GM15510 (cell line): ENCODE data around the gene PGM1.

Source experiments
- POLR2A ChIP-seq: IDR thresholded peaks from 3 replicates; pipeline ENCODE4 v1.6.1; 2011; ENCODE audit warnings: borderline replicate concordance; ENCODE audit not compliant: insufficient read length; ENCODE audit errors: extremely low read depth

PGM1 gene

GRCh38 chr1:63593303-63593885, at the start of gene PGM1:
Gene PGM1, plus strand, starts transcription at chr1:63593411. Its CDS starts 78 bp downstream, at chr1:63593489.
- TF ChIP-seq POLR2A, result peak; percentile 66

GRCh38 chr1:63545780-63546179, 47.4 kb upstream of the PGM1 start:
- TF ChIP-seq POLR2A, result no peak

DNA sequence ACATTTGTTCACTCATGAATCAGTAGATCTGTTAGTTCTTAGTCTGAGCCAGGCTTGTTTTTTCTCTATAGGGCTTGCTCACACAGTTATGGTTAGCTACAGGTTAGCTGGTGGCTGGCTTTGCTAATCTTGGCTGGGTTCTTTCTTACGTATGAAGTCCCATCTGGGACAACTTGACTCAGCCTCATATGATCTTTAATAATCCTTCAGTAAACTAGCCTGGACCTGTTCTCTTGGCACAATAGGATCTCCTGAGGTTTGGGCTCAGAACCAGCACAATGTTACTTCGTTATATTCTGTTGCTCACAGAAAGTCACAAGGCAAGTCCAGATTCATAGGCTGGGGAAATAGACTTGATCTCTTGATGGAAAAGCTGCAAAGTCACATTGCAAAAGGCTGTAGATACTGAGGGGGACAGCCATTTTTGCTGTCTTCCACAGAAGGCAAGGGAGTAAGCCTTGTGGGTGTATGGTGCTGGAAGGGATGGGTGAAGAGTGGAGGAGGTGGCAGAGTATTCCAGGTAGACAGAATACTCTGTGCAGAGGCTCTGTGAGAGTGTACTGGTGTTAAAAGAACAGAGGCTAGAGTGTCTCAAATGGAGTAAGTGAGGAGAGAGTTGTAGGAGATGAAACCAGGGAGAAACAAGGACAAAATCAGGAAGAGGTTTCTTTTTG, 45.5 kb upstream of the PGM1 start:
- no peak for TF ChIP-seq POLR2A

GRCh38 chr1:63548303-63548702, 44.9 kb upstream of the PGM1 start:
- TF ChIP-seq POLR2A, result no peak

DNA sequence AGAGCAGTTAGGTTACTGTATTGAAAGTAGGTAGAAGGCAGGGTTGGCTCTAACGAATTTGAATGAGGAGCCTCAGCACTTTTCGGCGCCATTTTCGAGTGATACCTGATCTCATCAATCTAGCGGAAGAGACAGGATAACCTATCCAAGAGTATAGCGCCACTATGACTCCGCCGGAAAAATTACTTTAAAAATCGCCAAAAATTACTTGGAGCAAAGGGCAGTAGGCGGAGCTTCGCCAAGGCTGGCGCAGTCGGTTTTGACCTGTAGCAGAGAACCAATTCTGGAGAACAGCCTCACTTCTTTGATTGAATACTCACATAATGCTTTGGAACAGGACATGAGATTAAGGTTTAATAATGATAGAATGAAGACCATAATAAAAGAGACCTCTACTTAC, 44.3 kb upstream of the PGM1 start:
- TF ChIP-seq POLR2A, result no peak

DNA sequence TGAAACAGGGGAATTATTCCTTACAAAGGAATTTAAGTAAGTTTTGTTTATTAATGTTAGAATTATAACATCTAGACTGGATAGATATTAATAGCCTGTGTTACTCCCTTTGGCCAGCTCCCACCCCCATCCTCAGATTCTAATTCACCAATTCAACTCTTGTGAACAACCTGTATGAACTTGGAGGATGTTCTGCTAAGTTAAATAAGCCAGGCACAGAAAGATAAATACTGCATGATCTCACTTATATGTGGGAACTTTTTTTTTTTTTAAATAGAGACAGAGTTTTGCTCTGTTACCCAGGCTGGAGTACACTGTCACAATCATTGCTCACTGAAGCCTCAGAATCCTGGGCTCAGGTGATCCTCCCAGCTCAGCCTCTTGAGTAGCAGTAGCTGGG, 37.7 kb upstream of the PGM1 start:
- no peak for TF ChIP-seq POLR2A

GRCh38 chr1:63557365-63557987, 35.7 kb upstream of the PGM1 start:
- no peak for TF ChIP-seq POLR2A

- TF ChIP-seq POLR2A, result no peak
Measured at GRCh38 chr1:63559357-63559756, 33.9 kb upstream of the PGM1 start.

GRCh38 chr1:63563745-63564144, 29.5 kb upstream of the PGM1 start:
- no peak for TF ChIP-seq POLR2A

DNA sequence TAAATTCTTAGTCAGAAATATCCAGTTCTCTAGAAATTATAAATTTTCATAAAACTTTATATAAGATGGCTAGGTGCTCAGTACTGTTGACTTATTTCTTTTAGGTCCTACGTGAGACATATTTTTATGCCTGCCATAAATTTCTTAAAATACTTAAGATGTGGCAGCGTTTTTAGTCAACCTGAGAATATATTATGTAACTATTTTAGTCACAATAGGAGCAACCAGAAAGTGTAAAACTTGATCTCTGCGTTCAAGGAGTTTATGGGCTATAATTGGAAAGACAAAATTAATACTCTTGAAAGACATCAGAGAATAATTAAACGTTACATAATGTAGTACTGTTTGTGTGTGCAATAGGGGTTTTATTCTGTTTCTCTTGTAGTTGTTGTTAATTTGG, 24.1 kb upstream of the PGM1 start:
- no peak for TF ChIP-seq POLR2A

- no peak for TF ChIP-seq POLR2A
Measured at GRCh38 chr1:63569640-63570316, 23.4 kb upstream of the PGM1 start.

DNA sequence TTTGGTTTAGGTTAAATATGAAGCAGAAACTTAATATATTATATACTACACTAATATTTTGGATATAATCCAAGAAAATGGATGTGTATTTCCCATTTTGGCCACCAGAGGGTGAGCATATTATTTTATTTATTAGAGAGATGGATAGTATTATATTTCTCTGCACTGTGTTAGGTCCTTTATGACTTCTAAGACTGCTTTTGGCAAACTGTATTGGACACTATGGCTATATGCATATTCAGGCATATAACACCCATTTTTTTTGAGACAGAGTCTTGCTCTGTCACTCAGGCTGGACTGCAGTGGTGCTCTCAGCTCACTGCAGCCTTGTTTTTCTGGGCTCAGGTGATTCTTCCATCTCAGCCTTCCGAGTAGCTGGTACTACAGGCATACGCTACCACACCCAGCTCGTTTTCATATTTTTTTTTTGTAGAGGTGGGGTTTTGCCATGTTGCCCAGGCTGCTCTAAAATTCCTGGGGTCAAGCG, 17.8 kb upstream of the PGM1 start:
- no peak for TF ChIP-seq POLR2A

GRCh38 chr1:63590166-63590560, 3.0 kb upstream of the PGM1 start:
- no peak for TF ChIP-seq POLR2A

DNA sequence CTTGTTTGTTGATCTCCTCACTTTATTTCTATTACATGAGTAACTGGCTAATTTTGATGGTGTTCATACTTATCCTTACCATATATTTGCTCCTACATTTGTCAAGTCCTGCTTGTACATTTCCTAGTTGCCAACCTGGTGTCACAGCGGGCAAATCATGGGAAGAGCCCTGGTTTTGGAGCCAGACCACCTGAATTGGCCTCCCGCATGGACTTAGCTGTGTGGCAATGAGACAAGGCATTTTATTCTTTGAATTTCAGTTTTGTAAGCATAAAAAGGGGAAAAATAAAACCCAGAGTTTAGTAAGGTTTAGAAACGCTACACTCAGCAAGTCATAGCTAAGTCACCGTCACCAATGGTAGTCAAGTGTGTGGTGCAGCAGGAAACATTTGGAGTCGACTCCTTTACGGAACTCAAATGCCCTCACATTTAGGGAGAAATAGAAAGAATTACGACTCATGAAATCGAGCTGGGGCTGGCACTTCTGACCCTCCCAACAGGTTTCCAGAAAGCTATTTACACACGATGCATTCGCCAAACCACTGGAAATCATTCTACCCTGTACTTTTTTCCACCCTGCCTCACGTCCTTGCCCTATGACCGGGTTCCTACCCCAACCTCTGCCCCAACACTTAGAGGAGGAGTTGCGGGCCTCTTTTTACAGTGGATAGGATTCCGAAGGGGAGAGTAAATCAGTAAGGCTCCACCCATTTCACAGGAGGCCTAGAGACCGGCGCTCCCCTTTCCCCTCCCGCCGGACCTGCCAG, 492 bp upstream of the PGM1 start:
- TF ChIP-seq POLR2A, result no peak

DNA sequence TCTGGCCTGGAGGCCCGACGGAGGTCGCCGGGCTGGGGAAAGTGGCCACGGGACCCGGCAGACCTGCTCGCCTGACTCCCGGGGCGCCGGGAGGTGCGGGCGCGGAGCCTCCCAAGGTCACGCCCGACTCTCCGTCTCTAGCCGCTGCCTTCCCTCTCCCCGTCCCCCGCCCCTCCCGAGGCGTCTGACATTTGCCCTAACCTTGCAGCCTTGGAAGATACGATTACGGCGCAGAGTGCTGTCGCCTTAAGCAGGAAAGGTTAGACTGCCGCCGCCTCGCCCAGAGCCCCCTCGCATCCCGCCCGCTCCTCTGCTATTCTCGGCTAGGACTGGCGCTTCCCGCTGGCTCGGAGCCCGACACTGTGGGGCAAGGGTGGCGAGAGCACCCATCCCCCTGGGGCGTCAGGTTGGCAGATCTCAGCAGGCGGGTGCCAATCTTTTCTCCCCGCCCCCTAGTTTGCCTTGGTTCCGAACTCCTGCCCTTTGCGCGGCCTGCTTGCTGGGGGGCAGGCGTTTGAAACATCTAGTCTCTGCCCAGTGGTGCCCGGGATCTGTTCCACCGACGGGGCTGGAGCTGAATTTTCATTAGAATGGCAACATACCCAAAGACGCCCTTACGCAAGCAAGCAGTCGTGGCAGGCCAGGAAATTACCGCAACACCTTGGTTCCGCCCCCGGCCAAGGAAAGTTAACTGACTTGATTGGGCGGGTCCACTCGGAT, 835 bp downstream of the PGM1 start:
- peak; percentile 18 for TF ChIP-seq POLR2A

DNA sequence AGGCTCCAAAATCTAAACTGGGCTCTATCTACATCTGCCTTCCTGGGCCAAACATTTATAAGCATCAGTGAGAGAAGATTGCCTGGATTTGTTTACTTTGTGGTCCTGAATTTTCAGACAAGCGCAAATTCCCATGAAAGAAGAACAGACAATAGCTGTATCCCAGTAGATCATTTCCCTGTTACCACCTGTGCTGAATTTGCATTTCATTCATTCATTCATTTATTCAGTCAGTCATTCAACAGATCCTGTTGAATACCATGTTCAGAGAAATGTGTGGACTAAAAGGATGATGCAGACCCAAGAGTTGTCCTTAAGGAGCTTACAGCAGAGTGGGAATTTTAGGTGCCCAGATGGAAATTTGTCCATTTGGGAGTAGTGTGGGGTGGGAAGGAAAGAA, 2.2 kb downstream of the PGM1 start:
- no peak for TF ChIP-seq POLR2A
